Measurements from ENCODE around the gene AMOTL2. TPM values are rescaled to one million over a fixed set of nuclear protein-coding genes. Genes with fewer than 3 reads are reported as not detected.

AMOTL2 gene
- total and polyA plus RNA-seq, 9 of the 15 experiments (the other 6 are each of a cell fraction or from before 2014, with no cell fraction given), result 0.12 to 0.31 TPM; not detected in 7

GRCh38 chr3:134361162-134361835, 12.9 kb downstream of the AMOTL2 start:
- DNase-seq (ENCODE audit: extremely low read depth in 1 of 4, low spot score in 3 of 4) (no peak), ATAC-seq (no peak), FAIRE-seq (no peak)
- Histone ChIP-seq H3K4me2 (ENCODE audit: insufficient read depth, low read length) (no peak overlapping the region), H3K9me3 (replicated peaks; ENCODE audit: control insufficient read depth, insufficient read depth, low read depth, low read length) (no peaks in the 10 kb centered on the region), H3K36me3 (ENCODE audit: control insufficient read depth, insufficient read depth, low read length) (no peaks in the 10 kb centered on the region), H3K27ac (ENCODE audit: extremely low read depth, low read depth, low read length) (no peak overlapping the region), H3K27me3 (ENCODE audit: control insufficient read depth in 2 of 2, insufficient read depth in 2 of 2, low read length in 2 of 2) (peaks cover 5 to 90% of the 10 kb centered on the region in 2 experiments; a peak in 3 of 5 replicates), H3K4me3 (no peak overlapping the region), H4K20me1 (replicated peaks; ENCODE audit: control insufficient read depth, insufficient read depth, low read length) (no peaks in the 10 kb centered on the region; the same call in 1 of the 2 replicates), H3K4me1 (replicated peaks in 1 of 2; ENCODE audit: control insufficient read depth in 2 of 2, insufficient read depth in 2 of 2, low read length in 2 of 2) (peaks cover 0 to 7% of the 10 kb centered on the region in 2 experiments; a peak in 2 of 5 replicates), H2AFZ (ENCODE audit: low read depth, low read length) (no peak overlapping the region), H3K9ac (ENCODE audit: insufficient read depth in 1 of 2, low read depth in 2 of 2, low read length in 2 of 2) (no peak overlapping the region; a peak in 1 of 4 replicates), H3K79me2 (ENCODE audit: control insufficient read depth, insufficient read depth, low read length) (no peaks in the 10 kb centered on the region), H3K9me1 (ENCODE audit: control insufficient read depth, insufficient read depth, low read length) (no peaks in the 10 kb centered on the region)
- intact Hi-C loops (cut with micrococcal nuclease), result no loop called here
- no peak for TF ChIP-seq ZNF780A (CRISPR knock-in tag; IDR thresholded peaks at IDR 0.05)
- no peak for TF ChIP-seq LEF1 (IDR thresholded peaks at IDR 0.05)
- no peak for TF ChIP-seq CCAR2 (IDR thresholded peaks at IDR 0.05; ENCODE audit: low read depth, low read length)
- no peak for TF ChIP-seq JUND (IDR thresholded peaks at IDR 0.05; ENCODE audit: borderline replicate concordance, low read depth, low read length)
- TF ChIP-seq JUND (tag; IDR thresholded peaks at IDR 0.05; ENCODE audit: borderline replicate concordance, low read depth, low read length), result no peak
- TF ChIP-seq TRIM25 (IDR thresholded peaks at IDR 0.05; ENCODE audit: borderline replicate concordance), result no peak
- TF ChIP-seq UBTF (IDR thresholded peaks at IDR 0.05; ENCODE audit: borderline replicate concordance in 1 of 2, low read depth in 2 of 2, low read length in 2 of 2), result no peak
- no peak for TF ChIP-seq SIX5 (IDR thresholded peaks at IDR 0.05; ENCODE audit: borderline replicate concordance in 1 of 2, insufficient read depth in 1 of 2, low read depth in 1 of 2, low read length in 2 of 2)
- no peak for TF ChIP-seq RBM22 (IDR thresholded peaks at IDR 0.05; ENCODE audit: low read depth, low read length, poor library complexity, severe bottlenecking)
- TF ChIP-seq JUN (IDR thresholded peaks at IDR 0.05; ENCODE audit: borderline replicate concordance, low read depth, low read length), result no peak
- no peak for TF ChIP-seq JUN (CRISPR knock-in tag; IDR thresholded peaks at IDR 0.05; ENCODE audit: borderline replicate concordance)
- no peak for TF ChIP-seq RBM15 (IDR thresholded peaks at IDR 0.05; ENCODE audit: insufficient read depth, low read length)
- no peak for TF ChIP-seq HES1 (IDR thresholded peaks at IDR 0.05; ENCODE audit: low read depth)
- in situ Hi-C loops (cut with MboI), result no loop called here
- CTCF ChIA-PET (ENCODE audit: low intra/inter-chr PET ratio), result no interaction called here
- WGBS (ENCODE audit: insufficient coverage, low coverage, missing lambda C conversion rate), result 4% methylated on average over 12 of the region's 33 CpGs
- POLR2A ChIA-PET, result no interaction called here
- no TSS peak for BruUV-seq (replicated peaks)

Data from K562 (cell line).